Natural killer cell (primary cell): ENCODE data around the gene SF3B1. TPM values are rescaled to one million over a fixed set of nuclear protein-coding genes. Genes with fewer than 3 reads are reported as not detected.

ENCODE experiments used
- ATAC-seq, 3 donors: fragments of 150-1000 bp in 2 of 3; fragments of 200-7000 bp in 1 of 3; cut with Tn5 transposase; 1 replicate in 1 of 3; 2 replicates in 2 of 3; pipeline ENCODE4 v1.10.0; 2021; ENCODE audit warnings: mild to moderate bottlenecking in 2 of 3, moderate library complexity in 2 of 3
- DNase-seq, 2 donors: peaks; one replicate each; pipeline versions ENCODE4 v3.0.0 to v3.0.0-alpha.2; 2013 to 2021; ENCODE audit warnings: mixed read lengths in 1 of 2
- H3K27ac ChIP-seq: one replicate; pipeline ENCODE4 v1.5.1; 2013; ENCODE audit warnings: mild to moderate bottlenecking, low read length
- H3K27me3 ChIP-seq: one replicate; pipeline ENCODE4 v1.6.1; 2013; ENCODE audit warnings: low read length; ENCODE audit not compliant: control insufficient read depth, insufficient read depth
- H3K36me3 ChIP-seq: one replicate; pipeline ENCODE4 v1.6.1; 2013; ENCODE audit warnings: low read length; ENCODE audit not compliant: control insufficient read depth, insufficient read depth
- H3K4me1 ChIP-seq: one replicate; pipeline ENCODE4 v1.6.1; 2013; ENCODE audit warnings: low read length; ENCODE audit not compliant: control insufficient read depth, insufficient read depth
- H3K4me3 ChIP-seq: one replicate; pipeline ENCODE4 v1.5.1; 2013; ENCODE audit warnings: low read length
- H3K9me3 ChIP-seq: one replicate; pipeline ENCODE4 v1.6.1; 2013; ENCODE audit warnings: low read length; ENCODE audit not compliant: control insufficient read depth, insufficient read depth
- H3K27ac Mint-ChIP-seq, 2 donors: one replicate each; pipeline ENCODE4 v1.8.0; 2022; ENCODE audit warnings: mild to moderate bottlenecking in 2 of 2, mixed read lengths in 2 of 2, moderate library complexity in 1 of 2
- H3K27me3 Mint-ChIP-seq, 2 donors: one replicate each; pipeline ENCODE4 v1.8.0; 2022; ENCODE audit warnings: low read depth in 2 of 2, mixed read lengths in 2 of 2
- H3K36me3 Mint-ChIP-seq: one replicate; pipeline ENCODE4 v1.8.0; 2022; ENCODE audit warnings: mixed read lengths
- H3K4me1 Mint-ChIP-seq, 2 donors: one replicate each; pipeline ENCODE4 v1.8.0; 2022; ENCODE audit warnings: mixed read lengths in 2 of 2
- H3K4me3 Mint-ChIP-seq: one replicate; pipeline ENCODE4 v1.8.0; 2022; ENCODE audit warnings: mild to moderate bottlenecking, moderate library complexity, mixed read lengths
- H3K9me3 Mint-ChIP-seq, 2 donors: one replicate each; pipeline ENCODE4 v1.8.0; 2022; ENCODE audit warnings: mixed read lengths in 2 of 2
- CTCF ChIP-seq: fragments of 200-600 bp; IDR thresholded peaks from one replicate; pipeline ENCODE4 v1.8.0; 2022; ENCODE audit warnings: antibody characterized with exemption
- WGBS: methylation state at CpG from one replicate; pipeline ENCODE4 v1.1.7; 2013; ENCODE audit warnings: missing lambda C conversion rate; ENCODE audit not compliant: insufficient coverage; 5-methylcytosine and 5-hydroxymethylcytosine counted together
- intact Hi-C: fragments of 100-400 bp; cut with micrococcal nuclease; formaldehyde crosslinking; loops from one replicate; pipeline ENCODE4 v1.14.2; 2022
- total RNA-seq, 4 donors: library from RNA; stranded (reverse); fragments of 120-200 nt in 1 of 4; gene quantifications; one replicate each; pipeline versions ENCODE4 v1.2.3 to v1.2.4, GENCODE V29; 2013 to 2022

The SF3B1 gene
- total RNA-seq, 3 donors from 2014 or later (not counting 1 experiment from before 2014, with no cell fraction given): 387 to 472 (median 447) TPM

GRCh38 chr2:197414039-197414438 is 20.8 kb downstream of the SF3B1 start:
- DNase-seq (no peak), ATAC-seq (no peak)
- intact Hi-C loops: loop anchor here (10.0 kb wide), 1 partner anchor 361 kb away; no protein-coding TSS in a partner anchor
- no peaks in the 10 kb centered on the region for H3K4me1 ChIP-seq
- no peak overlapping the region for H3K27ac ChIP-seq
- Mint-ChIP-seq H3K36me3 (peaks cover 24% of the 10 kb centered on the region), H3K4me3 (no peak overlapping the region), H3K4me1 (peaks cover 4 to 15% of the 10 kb centered on the region in 2 donors), H3K27me3 (no peaks in the 10 kb centered on the region), H3K9me3 (no peaks in the 10 kb centered on the region), H3K27ac (peak overlapping the region in 1 of 2 donors; percentile 65)
- WGBS: 98% methylated on average over 5 of the region's 5 CpGs
- H3K27me3 ChIP-seq: no peaks in the 10 kb centered on the region
- H3K4me3 ChIP-seq: no peak overlapping the region
- no peak for TF ChIP-seq CTCF
- no peaks in the 10 kb centered on the region for H3K9me3 ChIP-seq
- H3K36me3 ChIP-seq: peaks cover 71% of the 10 kb centered on the region

- intact Hi-C loops: no loop called here
- Histone ChIP-seq H3K4me3 (no peak overlapping the region), H3K27me3 (no peaks in the 10 kb centered on the region), H3K4me1 (no peaks in the 10 kb centered on the region), H3K36me3 (peaks cover 96% of the 10 kb centered on the region), H3K27ac (no peak overlapping the region), H3K9me3 (no peaks in the 10 kb centered on the region)
- Mint-ChIP-seq H3K4me1 (peaks cover 0 to 4% of the 10 kb centered on the region in 2 donors), H3K27ac (no peak overlapping the region), H3K27me3 (no peaks in the 10 kb centered on the region), H3K36me3 (peaks cover 40% of the 10 kb centered on the region), H3K4me3 (no peak overlapping the region), H3K9me3 (no peaks in the 10 kb centered on the region)
- no peak for TF ChIP-seq CTCF
- no peak for DNase-seq
- WGBS: no CpG with 5 or more reads among the region's 2 CpGs
- no peak for ATAC-seq
Measured at GRCh38 chr2:197405582-197405981, 29.2 kb downstream of the SF3B1 start.

- Histone ChIP-seq H3K36me3 (peaks cover 98% of the 10 kb centered on the region), H3K4me3 (no peak overlapping the region), H3K9me3 (no peaks in the 10 kb centered on the region), H3K27me3 (no peaks in the 10 kb centered on the region), H3K4me1 (no peaks in the 10 kb centered on the region), H3K27ac (no peak overlapping the region)
- peaks cover 67% of the 10 kb centered on the region for H3K36me3 Mint-ChIP-seq
- no peaks in the 10 kb centered on the region for H3K4me1 Mint-ChIP-seq
- 95% methylated on average over 5 of the region's 6 CpGs for WGBS
- DNase-seq: no peak
- intact Hi-C loops: no loop called here
- no peaks in the 10 kb centered on the region for H3K27me3 Mint-ChIP-seq
- H3K27ac Mint-ChIP-seq: peak overlapping the region in 1 of 2 donors; percentile 74
- TF ChIP-seq CTCF: no peak
- H3K4me3 Mint-ChIP-seq: no peak overlapping the region
- ATAC-seq: no peak
- H3K9me3 Mint-ChIP-seq: no peaks in the 10 kb centered on the region
Measured at GRCh38 chr2:197399887-197400540, 34.8 kb downstream of the SF3B1 start.

GRCh38 chr2:197398913-197399312 is 35.9 kb downstream of the SF3B1 start:
- intact Hi-C loops: no loop called here
- no peaks in the 10 kb centered on the region for H3K4me1 Mint-ChIP-seq
- ATAC-seq (no peak), DNase-seq (no peak)
- no peaks in the 10 kb centered on the region for H3K27me3 Mint-ChIP-seq
- H3K9me3 ChIP-seq: no peaks in the 10 kb centered on the region
- no peak overlapping the region for H3K27ac ChIP-seq
- 100% methylated on average over 2 of the region's 2 CpGs for WGBS
- no peak overlapping the region for H3K4me3 Mint-ChIP-seq
- H3K27me3 ChIP-seq: no peaks in the 10 kb centered on the region
- no peaks in the 10 kb centered on the region for H3K9me3 Mint-ChIP-seq
- no peak overlapping the region for H3K27ac Mint-ChIP-seq
- H3K36me3 Mint-ChIP-seq: peaks cover 68% of the 10 kb centered on the region
- TF ChIP-seq CTCF: no peak
- H3K4me1 ChIP-seq: no peaks in the 10 kb centered on the region
- peaks cover 97% of the 10 kb centered on the region for H3K36me3 ChIP-seq
- H3K4me3 ChIP-seq: no peak overlapping the region
